ENCODE measurements around the gene KRTAP22-2. TPM values are rescaled to one million over a fixed set of nuclear protein-coding genes. Genes with fewer than 3 reads are reported as not detected.

KRTAP22-2 gene
- total and polyA plus RNA-seq, 5 experiments from 2014 or later, result not detected

DNA sequence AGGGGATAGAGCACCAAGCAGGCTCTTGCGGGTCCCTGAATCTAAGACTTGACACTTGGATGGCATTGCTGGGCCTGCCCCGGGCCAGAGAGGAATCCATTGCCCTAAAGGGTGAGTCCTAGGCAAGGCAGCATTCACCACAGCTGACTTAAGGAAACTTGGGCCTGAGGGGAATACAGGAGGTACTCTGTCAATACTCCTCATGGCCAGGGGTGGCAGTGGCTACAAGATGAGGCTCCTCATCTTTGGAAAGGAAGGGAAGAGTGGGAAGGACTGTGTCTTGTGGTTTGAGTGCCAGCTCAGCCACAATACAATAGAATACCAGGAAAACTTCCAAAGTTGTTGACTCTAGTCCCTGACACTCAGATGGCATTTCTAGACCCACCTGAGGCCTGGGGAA is 15.8 kb upstream of the KRTAP22-2 start:
- Mint-ChIP-seq H3K36me3 (peaks cover 0 to 3% (median 0%) of the 10 kb centered on the region in 3 donors), H3K27me3 (peaks cover 0 to 10% (median 0%) of the 10 kb centered on the region in 5 donors), H3K9me3 (peaks cover 0 to 16% (median 3%) of the 10 kb centered on the region in 9 donors), H3K4me3 (no peak overlapping the region), H3K27ac (no peak overlapping the region), H3K4me1 (no peaks in the 10 kb centered on the region)
- DNase-seq (no peak), ATAC-seq (no peak)
- POLR2A ChIA-PET, result no interaction called here

DNA sequence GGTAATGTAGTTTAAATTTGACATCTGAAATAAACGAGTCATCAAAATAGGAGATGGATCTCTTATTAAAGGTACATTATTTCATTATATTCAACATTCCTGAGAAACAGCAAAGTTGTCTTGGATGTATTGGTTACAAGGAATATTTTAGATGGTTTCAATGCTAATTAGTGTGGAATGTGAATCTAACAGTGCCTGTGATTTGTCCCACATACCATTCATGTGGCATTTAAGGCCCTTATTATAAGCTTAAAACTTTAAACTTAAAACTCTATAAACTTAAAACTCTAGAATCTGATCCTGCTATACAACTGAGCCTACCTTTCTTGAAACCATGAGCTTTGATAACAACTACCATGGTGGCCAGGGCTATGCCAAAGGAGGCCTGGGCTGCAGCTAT is 10.6 kb upstream of the KRTAP22-2 start, which contains the start of gene KRTAP22-1:
Gene KRTAP22-1, plus strand, starts transcription at position 301 of the 400 bp plus-strand sequence.
- Mint-ChIP-seq H3K4me1 (no peaks in the 10 kb centered on the region), H3K27me3 (peaks cover 0 to 10% (median 0%) of the 10 kb centered on the region in 5 donors), H3K36me3 (no peaks in the 10 kb centered on the region), H3K9me3 (peaks cover 0 to 11% (median 5%) of the 10 kb centered on the region in 9 donors), H3K27ac (no peak within 1 kb of the TSS), H3K4me3 (no peak within 1 kb of the TSS)
- POLR2A ChIA-PET, result no interaction called here
- DNase-seq (no peak), ATAC-seq (no peak)

DNA sequence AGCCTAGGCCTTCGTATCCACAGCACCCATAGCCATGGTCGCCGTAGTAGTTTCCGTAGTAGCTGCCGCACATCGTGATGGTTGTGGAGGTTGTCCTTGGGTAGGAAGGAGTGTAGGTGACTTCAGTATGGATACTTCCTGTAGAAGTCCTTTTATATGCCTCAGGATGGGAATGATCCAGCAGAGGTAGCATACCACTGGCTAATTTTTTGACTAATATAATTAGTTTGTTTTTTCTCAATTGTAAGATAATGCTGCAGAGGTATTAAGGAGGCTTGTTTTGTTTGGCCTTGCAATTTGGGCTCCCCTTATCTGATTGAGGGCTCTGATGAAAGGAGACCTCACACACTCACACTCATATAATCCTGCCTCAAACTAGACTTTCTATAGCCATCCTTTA is 8.6 kb upstream of the KRTAP22-2 start, which contains the start of gene KRTAP6-2:
Gene KRTAP6-2, minus strand, starts transcription at position 101 of the 400 bp plus-strand sequence. Its CDS starts 28 bp downstream, at position 73.
- H3K9me3 Mint-ChIP-seq, result peaks cover 0 to 11% (median 3%) of the 10 kb centered on the region in 9 donors
- H3K4me3 Mint-ChIP-seq, result no peak within 1 kb of the TSS
- DNase-seq (no peak), ATAC-seq (no peak)
- no peaks in the 10 kb centered on the region for H3K36me3 Mint-ChIP-seq
- POLR2A ChIA-PET, result no interaction called here
- H3K27me3 Mint-ChIP-seq, result peaks cover 0 to 10% (median 0%) of the 10 kb centered on the region in 5 donors
- no peak within 1 kb of the TSS for H3K27ac Mint-ChIP-seq
- H3K4me1 Mint-ChIP-seq, result no peaks in the 10 kb centered on the region

DNA sequence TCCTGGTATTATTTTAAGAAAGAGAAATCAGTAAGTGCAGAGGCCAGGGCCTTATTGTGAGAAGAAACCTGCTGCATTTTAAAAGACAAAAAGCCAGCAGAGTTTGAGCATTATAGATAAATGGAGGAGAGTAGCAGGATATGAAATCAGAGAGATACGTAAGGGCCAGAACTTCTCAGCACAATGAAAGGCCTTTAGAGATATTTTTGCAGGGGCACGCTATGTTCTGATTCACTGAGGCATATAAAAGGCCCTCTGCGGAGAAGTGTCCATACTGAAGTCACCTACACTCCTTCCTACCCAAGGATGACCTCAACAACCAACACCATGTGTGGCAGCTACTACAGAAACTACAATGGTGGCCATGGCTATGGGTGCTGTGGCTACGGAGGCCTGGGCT is 1.9 kb upstream of the KRTAP22-2 start, which contains the start of gene KRTAP6-3:
Gene KRTAP6-3, plus strand, starts transcription at position 301 of the 400 bp plus-strand sequence. Its CDS starts 6 bp downstream, at position 307.
- no peak for DNase-seq
- no peaks in the 10 kb centered on the region for H3K36me3 Mint-ChIP-seq
- H3K27ac Mint-ChIP-seq, result no peak within 1 kb of the TSS

DNA sequence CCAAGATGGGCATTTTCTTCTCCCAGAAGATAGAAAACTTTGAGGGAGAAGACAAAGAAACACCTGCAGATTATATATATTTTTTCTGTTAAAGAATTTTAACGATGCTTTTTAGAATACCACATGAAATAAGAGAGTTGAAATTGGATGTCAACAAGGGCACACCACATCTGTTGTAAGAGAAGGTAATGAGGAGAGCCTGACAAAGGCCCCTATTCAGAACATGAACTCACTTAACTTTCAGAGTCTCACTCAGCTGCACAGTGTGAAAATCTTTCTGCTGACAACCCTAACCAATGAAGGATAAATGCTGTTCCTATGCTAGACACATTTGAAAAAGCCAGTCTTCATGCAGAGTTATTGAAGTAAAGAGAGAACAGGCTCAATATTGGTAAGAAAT is 7.3 kb downstream of the KRTAP22-2 start:
- Mint-ChIP-seq H3K4me1 (no peaks in the 10 kb centered on the region), H3K4me3 (no peak overlapping the region), H3K27ac (no peak overlapping the region), H3K36me3 (no peaks in the 10 kb centered on the region), H3K9me3 (peaks cover 0 to 16% (median 0%) of the 10 kb centered on the region in 9 donors), H3K27me3 (peaks cover 0 to 12% (median 0%) of the 10 kb centered on the region in 5 donors)
- POLR2A ChIA-PET, result no interaction called here
- DNase-seq, result no peak
- ATAC-seq, result no peak

More for the DNA sequence above, 1.9 kb upstream of the KRTAP22-2 start, which contains the start of gene KRTAP6-3:
- H3K27me3 Mint-ChIP-seq, result no peaks in the 10 kb centered on the region
- POLR2A ChIA-PET, result no interaction called here
- no peak within 1 kb of the TSS for H3K4me3 Mint-ChIP-seq
- H3K4me1 Mint-ChIP-seq, result no peaks in the 10 kb centered on the region
- H3K9me3 Mint-ChIP-seq, result peaks cover 0 to 1% (median 0%) of the 10 kb centered on the region in 9 donors
- ATAC-seq, result no peak

DNA sequence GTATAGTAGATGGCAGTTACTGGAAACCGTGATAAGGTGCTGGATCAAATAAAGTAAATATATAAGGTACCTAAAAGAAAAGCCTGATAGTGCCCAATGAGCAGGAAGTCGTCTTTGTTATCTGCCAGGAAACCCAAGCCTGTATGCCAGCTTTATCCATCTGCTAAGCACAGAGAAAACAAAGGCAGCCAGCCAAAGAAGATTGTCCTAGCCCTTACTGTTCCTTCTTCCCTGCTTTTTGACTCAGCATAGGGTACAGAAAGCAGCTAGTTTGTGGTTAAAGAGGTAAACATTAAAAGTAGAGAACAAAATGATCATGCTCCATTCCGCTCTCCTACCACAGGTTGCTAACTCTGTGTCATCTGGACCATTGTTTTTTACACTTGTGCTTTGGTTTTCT is 10.1 kb downstream of the KRTAP22-2 start:
- no peaks in the 10 kb centered on the region for H3K36me3 Mint-ChIP-seq
- peaks cover 0 to 20% (median 3%) of the 10 kb centered on the region in 9 donors for H3K9me3 Mint-ChIP-seq
- H3K27ac Mint-ChIP-seq, result no peak overlapping the region
- no peak overlapping the region for H3K4me3 Mint-ChIP-seq
- peaks cover 0 to 15% (median 2%) of the 10 kb centered on the region in 5 donors for H3K27me3 Mint-ChIP-seq
- no peaks in the 10 kb centered on the region for H3K4me1 Mint-ChIP-seq
- DNase-seq (no peak), ATAC-seq (no peak)
- POLR2A ChIA-PET, result no interaction called here

DNA sequence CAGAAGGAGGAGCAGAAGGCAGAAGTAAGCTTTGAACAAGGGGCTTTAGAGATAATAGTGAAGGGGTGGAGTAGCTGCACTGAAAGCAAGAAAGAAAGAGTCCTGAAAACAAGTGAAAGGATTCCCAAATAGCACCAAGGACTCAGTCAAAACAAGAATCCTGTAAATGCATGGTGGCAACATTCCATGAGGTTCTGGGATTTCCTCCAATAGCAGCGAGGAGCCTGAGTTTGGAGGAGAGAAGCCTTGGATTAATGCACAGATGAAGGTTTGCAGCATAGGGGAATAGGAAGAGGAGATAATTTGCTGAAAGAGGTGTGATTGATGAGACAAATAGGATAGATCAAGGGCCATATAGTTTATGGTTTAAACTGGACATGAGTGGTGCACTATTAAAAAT is 10.9 kb downstream of the KRTAP22-2 start:
- Mint-ChIP-seq H3K9me3 (peaks cover 0 to 12% (median 3%) of the 10 kb centered on the region in 9 donors), H3K4me1 (no peaks in the 10 kb centered on the region), H3K4me3 (no peak overlapping the region), H3K36me3 (no peaks in the 10 kb centered on the region), H3K27ac (no peak overlapping the region), H3K27me3 (peaks cover 0 to 8% (median 0%) of the 10 kb centered on the region in 5 donors)
- POLR2A ChIA-PET, result no interaction called here
- ATAC-seq (no peak), DNase-seq (no peak)

DNA sequence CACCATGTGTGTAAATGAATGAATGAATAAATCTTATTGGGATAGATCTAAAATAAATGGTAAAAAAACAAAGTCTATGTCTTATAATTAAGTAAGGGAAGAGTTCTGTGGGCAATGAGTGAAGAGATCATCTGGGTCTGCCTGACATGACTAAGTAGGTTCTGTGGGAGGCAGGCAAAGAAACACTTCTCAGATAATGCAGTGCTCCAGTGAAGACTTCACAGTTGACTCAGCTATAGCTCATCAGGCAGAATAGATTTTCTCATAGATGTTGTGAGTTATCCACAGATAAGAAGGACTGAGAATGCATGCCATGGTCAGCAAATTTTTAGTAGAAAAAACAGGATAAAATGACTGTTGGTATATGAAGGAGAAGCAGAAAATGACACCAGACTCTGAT is 12.4 kb downstream of the KRTAP22-2 start:
- DNase-seq, result no peak
- POLR2A ChIA-PET, result no interaction called here
- no peak for ATAC-seq
- H3K36me3 Mint-ChIP-seq, result no peaks in the 10 kb centered on the region
- peaks cover 0 to 8% (median 2%) of the 10 kb centered on the region in 5 donors for H3K27me3 Mint-ChIP-seq
- no peak overlapping the region for H3K4me3 Mint-ChIP-seq
- H3K4me1 Mint-ChIP-seq, result no peaks in the 10 kb centered on the region
- no peak overlapping the region for H3K27ac Mint-ChIP-seq
- H3K9me3 Mint-ChIP-seq, result peaks cover 0 to 15% (median 3%) of the 10 kb centered on the region in 9 donors

DNA sequence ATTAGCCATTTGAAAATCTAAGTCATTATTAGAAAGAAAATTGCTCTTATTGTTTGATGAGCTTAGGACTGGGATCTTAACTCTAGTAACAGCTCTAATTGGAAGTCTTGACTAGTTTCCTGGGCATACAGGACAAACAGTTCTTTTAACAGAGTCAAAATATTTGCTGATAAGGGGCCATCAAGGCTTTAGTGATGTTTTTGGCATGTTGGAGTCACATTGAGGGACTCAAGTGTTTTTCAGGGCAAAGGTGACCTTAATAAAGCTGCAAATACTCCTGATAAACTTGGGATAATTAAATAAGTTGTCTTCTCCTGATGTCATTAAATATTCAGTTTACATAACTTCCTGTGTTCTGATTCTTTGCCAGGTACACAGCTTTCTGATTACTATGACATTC is 22.6 kb downstream of the KRTAP22-2 start:
- H3K36me3 Mint-ChIP-seq, result no peaks in the 10 kb centered on the region
- DNase-seq (no peak), ATAC-seq (no peak)
- peaks cover 0 to 7% (median 0%) of the 10 kb centered on the region in 5 donors for H3K27me3 Mint-ChIP-seq
- no peak overlapping the region for H3K4me3 Mint-ChIP-seq
- no peak overlapping the region for H3K27ac Mint-ChIP-seq
- peaks cover 0 to 14% (median 0%) of the 10 kb centered on the region in 9 donors for H3K9me3 Mint-ChIP-seq
- POLR2A ChIA-PET, result no interaction called here
- H3K4me1 Mint-ChIP-seq, result no peaks in the 10 kb centered on the region

DNA sequence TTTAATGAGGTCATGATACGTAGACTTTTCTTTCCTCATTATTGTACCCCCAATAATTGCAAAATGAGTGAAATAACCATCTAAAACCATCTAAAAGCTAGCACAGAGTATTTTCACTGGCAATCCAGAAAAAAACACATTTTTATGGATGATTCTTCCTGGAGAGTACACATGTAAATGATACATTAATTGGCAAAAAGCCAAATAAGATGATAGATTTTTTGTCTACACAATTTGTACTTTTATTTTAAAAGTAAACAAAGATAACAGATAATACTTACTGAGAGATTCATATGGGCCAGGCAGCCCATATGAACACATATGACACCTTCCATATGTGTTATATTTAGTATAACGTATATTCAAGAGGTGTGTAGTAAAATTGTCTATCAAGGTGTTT is 26.6 kb downstream of the KRTAP22-2 start:
- no peaks in the 10 kb centered on the region for H3K4me1 Mint-ChIP-seq
- ATAC-seq, result no peak
- no peaks in the 10 kb centered on the region for H3K36me3 Mint-ChIP-seq
- H3K27ac Mint-ChIP-seq, result no peak overlapping the region
- H3K27me3 Mint-ChIP-seq, result peaks cover 0 to 4% (median under 1%) of the 10 kb centered on the region in 5 donors
- POLR2A ChIA-PET, result interaction anchor here (0.7 kb wide), 1 partner anchor 546 kb away, joined by 3 read pairs; no protein-coding TSS in a partner anchor
- H3K4me3 Mint-ChIP-seq, result no peak overlapping the region
- H3K9me3 Mint-ChIP-seq, result peaks cover 0 to 5% (median 0%) of the 10 kb centered on the region in 9 donors
- no peak for DNase-seq

DNA sequence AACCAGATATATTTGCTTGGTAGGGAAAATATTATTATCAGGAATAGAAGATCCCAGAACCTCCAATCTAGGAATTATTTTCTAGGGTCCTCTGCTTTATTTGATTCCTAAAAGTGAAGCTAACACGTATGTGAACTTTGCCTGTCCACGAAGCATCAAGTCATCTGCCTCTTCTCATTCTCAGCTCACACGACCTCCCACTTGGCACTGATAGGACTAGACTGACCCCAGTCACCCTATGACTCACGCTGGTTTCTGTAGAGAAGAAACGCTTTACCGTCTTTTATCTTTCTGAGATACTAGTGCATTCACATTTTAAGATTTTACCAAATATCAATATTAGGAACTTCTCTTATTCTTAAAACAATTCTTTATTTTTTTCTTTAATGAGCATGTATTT is 27.1 kb downstream of the KRTAP22-2 start:
- no peak overlapping the region for H3K27ac Mint-ChIP-seq
- ATAC-seq (no peak), DNase-seq (no peak)
- no peaks in the 10 kb centered on the region for H3K36me3 Mint-ChIP-seq
- POLR2A ChIA-PET, result no interaction called here
- H3K4me3 Mint-ChIP-seq, result no peak overlapping the region
- peaks cover 0 to 5% (median 0%) of the 10 kb centered on the region in 9 donors for H3K9me3 Mint-ChIP-seq
- H3K27me3 Mint-ChIP-seq, result peaks cover 0 to 3% (median 0%) of the 10 kb centered on the region in 5 donors
- no peaks in the 10 kb centered on the region for H3K4me1 Mint-ChIP-seq

DNA sequence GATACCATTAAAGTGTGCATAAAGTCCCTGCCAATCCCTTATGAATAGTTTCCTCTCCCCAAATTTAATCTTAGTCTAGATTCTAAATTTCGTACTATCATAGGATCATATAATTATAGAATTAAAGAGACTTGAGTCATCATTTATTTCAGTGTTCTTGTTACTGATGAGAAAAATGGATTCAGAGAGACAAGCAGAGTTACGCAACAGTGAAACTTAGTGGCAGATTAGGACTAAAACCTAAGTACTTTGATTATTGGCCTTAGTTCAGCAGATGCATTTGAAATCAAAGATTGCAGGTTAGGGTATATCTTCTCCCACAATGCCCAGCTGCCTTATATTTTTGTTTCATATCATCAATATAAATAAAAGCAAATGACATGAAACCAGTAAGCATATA is 28.2 kb downstream of the KRTAP22-2 start:
- Mint-ChIP-seq H3K4me1 (no peaks in the 10 kb centered on the region), H3K4me3 (no peak overlapping the region), H3K27me3 (peaks cover 0 to 3% (median 0%) of the 10 kb centered on the region in 5 donors), H3K36me3 (no peaks in the 10 kb centered on the region), H3K27ac (no peak overlapping the region), H3K9me3 (peaks cover 0 to 5% (median 0%) of the 10 kb centered on the region in 9 donors)
- POLR2A ChIA-PET, result no interaction called here
- DNase-seq (no peak), ATAC-seq (no peak)

DNA sequence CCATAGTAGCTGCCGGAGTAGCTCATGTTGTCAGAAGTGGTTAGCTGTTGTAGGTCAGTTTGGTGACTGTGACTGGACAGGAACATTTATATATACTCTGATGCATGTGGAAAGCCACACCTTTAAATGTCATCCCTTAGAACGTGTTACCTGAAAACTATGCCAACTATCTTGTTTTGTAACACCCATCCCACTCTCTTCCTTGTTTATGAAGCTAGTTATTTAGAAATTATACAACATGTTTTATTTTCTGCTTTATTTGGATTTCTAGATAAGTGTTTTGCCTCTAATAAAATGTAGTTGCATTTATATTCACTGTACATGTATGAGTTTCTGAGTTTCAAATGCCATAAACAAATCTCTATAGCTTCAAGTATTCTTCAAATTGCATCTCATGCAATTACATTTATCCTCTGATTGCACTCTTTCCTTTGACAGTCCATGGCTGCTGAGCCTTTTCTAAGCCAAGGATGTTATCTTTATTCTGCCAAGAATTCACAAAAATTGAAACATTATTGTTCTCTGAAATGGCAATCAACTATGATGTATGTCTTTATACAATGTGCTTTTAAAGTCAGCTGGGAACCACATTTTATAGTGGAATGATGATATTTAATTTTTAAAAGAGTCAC is 28.8 kb downstream of the KRTAP22-2 start, which contains the start of gene KRTAP19-7:
Gene KRTAP19-7, minus strand, starts transcription at position 51 of the 632 bp plus-strand sequence. Its CDS starts 25 bp downstream, at position 26.
- Mint-ChIP-seq H3K27me3 (peaks cover 0 to 3% (median 0%) of the 10 kb centered on the region in 5 donors), H3K27ac (no peak within 1 kb of the TSS), H3K9me3 (peaks cover 0 to 5% (median 0%) of the 10 kb centered on the region in 9 donors), H3K36me3 (no peaks in the 10 kb centered on the region), H3K4me1 (no peaks in the 10 kb centered on the region), H3K4me3 (no peak within 1 kb of the TSS)
- POLR2A ChIA-PET, result no interaction called here
- no peak for DNase-seq
- ATAC-seq, result no peak

Data from naive thymus-derived CD8-positive, alpha-beta T cell (primary cell).